GM21529 (cell line): ENCODE data around the gene GGACT.

Source experiments
- ATAC-seq: cut with Tn5 transposase; IDR thresholded peaks from one replicate; pipeline ENCODE4 v1.9.1; 2021; ENCODE audit not compliant: unreplicated experiment

GGACT gene

DNA sequence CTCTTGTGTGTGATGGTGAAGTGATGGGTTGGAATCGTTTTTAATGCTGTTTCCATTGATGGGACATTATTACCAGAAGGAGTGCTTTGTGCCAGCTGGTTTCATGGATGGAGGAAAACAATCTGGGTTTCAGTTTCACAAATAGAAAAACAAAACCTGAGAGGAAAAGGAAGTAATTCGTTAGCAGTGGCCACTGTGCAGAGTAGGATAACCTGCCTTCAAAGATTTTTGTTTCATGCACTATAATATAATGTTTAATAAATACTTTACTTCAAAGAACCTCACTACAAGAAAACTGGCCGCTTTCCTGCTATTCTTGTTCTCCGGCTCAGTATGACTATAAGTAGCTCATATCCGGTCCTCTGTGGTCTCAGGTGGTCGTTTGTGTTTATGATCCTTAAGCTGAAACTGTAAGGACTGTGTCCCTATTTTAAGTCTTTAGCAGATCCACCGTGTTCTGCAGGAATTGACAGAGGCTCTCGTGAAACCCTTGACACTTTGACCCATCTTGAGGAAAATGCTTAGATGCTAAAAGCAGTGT lies 104.7 kb downstream of the GGACT start:
- no peak for ATAC-seq

- ATAC-seq = no peak
Measured at GRCh38 chr13:100483139-100483538, 105.5 kb downstream of the GGACT start.

DNA sequence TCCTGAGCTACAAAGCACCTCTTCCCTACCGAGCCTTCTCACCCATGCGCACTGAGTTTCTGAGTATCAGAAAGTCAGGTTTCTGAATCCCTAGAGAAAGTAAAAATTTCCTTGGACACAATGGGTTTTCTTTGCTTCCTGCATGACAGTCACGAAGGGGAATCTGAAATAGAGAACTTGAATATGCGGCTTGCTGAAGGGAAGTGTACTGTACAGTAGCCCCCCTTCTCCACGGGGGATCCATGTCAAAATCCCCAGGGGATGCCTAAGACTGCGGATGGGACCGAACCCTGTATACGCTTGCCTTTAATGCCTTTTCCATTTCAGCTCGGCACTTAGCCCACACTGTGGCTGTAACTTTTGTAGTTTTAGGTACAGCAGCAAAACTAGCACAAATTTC lies 107.9 kb downstream of the GGACT start:
- no peak for ATAC-seq
